K562 (cell line): ENCODE data around the gene PRODH. TPM values are rescaled to one million over a fixed set of nuclear protein-coding genes. Genes with fewer than 3 reads are reported as not detected.

ENCODE experiments used
- ATF2 ChIP-seq: sonication (generic); formaldehyde crosslinking; IDR thresholded peaks from 2 replicates; pipeline ENCODE4 v1.8.1; 2022; ENCODE audit warnings: missing genetic modification reagents
- CBX1 ChIP-seq: sonication (generic); IDR thresholded peaks from 2 replicates; pipeline ENCODE4 v1.6.1; 2016; ENCODE audit warnings: antibody characterized with exemption, low read depth, mild to moderate bottlenecking
- CEBPZ ChIP-seq: fragments of 150-350 bp; IDR thresholded peaks from 2 replicates; pipeline ENCODE4 v1.6.1; 2014; ENCODE audit warnings: low read depth, mild to moderate bottlenecking, low read length, borderline replicate concordance
- ESRRB ChIP-seq: fragments of 250-450 bp; sonication (Bioruptor Pico); IDR thresholded peaks from 2 replicates; pipeline ENCODE4 v1.5.0; 2020; ENCODE audit warnings: mild to moderate bottlenecking, moderate library complexity, borderline replicate concordance
- FOXK1 ChIP-seq: sonication (generic); formaldehyde crosslinking; IDR thresholded peaks from 2 replicates; pipeline ENCODE4 v1.8.0; 2022; ENCODE audit warnings: missing genetic modification reagents, mild to moderate bottlenecking, borderline replicate concordance
- FOXM1 ChIP-seq, 2 experiments: fragments of 450-650 bp in 1 of 2; sonication (generic) in 1 of 2; formaldehyde crosslinking in 1 of 2; IDR thresholded peaks; 2 replicates each; pipeline versions ENCODE4 v1.6.1 to v1.9.0; 2017 to 2022; ENCODE audit warnings: low read depth in 2 of 2, mild to moderate bottlenecking in 2 of 2, missing genetic modification reagents in 1 of 2, moderate library complexity in 1 of 2
- KDM2B ChIP-seq: fragments of 250-450 bp; sonication (Bioruptor Pico); IDR thresholded peaks from 2 replicates; pipeline ENCODE4 v1.8.0; 2021; ENCODE audit warnings: mild to moderate bottlenecking, moderate library complexity
- MAX ChIP-seq: sonication (generic); formaldehyde crosslinking; IDR thresholded peaks from 2 replicates; pipeline ENCODE4 v1.9.0; 2022; ENCODE audit warnings: mild to moderate bottlenecking, missing genetic modification reagents
- MYNN ChIP-seq, 2 experiments: sonication (generic); formaldehyde crosslinking in 1 of 2; IDR thresholded peaks; 2 replicates each; pipeline versions ENCODE4 v1.5.0 to v1.6.1; 2016 to 2020; ENCODE audit warnings: antibody characterized with exemption in 1 of 2, missing genetic modification reagents in 1 of 2
- NR2C2 ChIP-seq, 2 experiments: fragments of 200-800 bp in 1 of 2; sonication (Bioruptor generic) in 1 of 2; sonication (generic) in 1 of 2; formaldehyde crosslinking in 1 of 2; IDR thresholded peaks; 2 replicates each; pipeline versions ENCODE4 v1.6.1 to v1.8.0; 2016 to 2022; ENCODE audit warnings: mild to moderate bottlenecking in 1 of 2, missing compliant biosample characterization in 1 of 2, missing genetic modification characterization in 1 of 2, missing genetic modification reagents in 1 of 2
- PRPF4 ChIP-seq: fragments of 200-400 bp; formaldehyde crosslinking; IDR thresholded peaks from one replicate; pipeline ENCODE4 v1.6.1; 2017; ENCODE audit warnings: low read length, low read depth, mild to moderate bottlenecking; ENCODE audit not compliant: insufficient read depth, poor library complexity, severe bottlenecking
- RB1 ChIP-seq: fragments of 450-650 bp; IDR thresholded peaks from 2 replicates; pipeline ENCODE4 v1.6.1; 2017; ENCODE audit warnings: low read depth, mild to moderate bottlenecking
- SAFB2 ChIP-seq: fragments of 200-400 bp; formaldehyde crosslinking; IDR thresholded peaks from 2 replicates; pipeline ENCODE4 v1.6.1; 2018; ENCODE audit warnings: borderline replicate concordance, low read length, low read depth, moderate library complexity; ENCODE audit not compliant: severe bottlenecking
- SAP30 ChIP-seq: fragments of 200-600 bp; sonication (generic); IDR thresholded peaks from 2 replicates; pipeline ENCODE4 v1.6.1; 2012; ENCODE audit warnings: borderline replicate concordance, low read depth, mild to moderate bottlenecking, moderate library complexity, low read length, control low read depth, inconsistent platforms; ENCODE audit not compliant: insufficient read depth, poor library complexity, severe bottlenecking
- TAF15 ChIP-seq: fragments of 200-400 bp; formaldehyde crosslinking; IDR thresholded peaks from 2 replicates; pipeline ENCODE4 v1.6.1; 2017; ENCODE audit warnings: mild to moderate bottlenecking, low read depth, low read length, moderate library complexity
- TBP ChIP-seq: optimal IDR thresholded peaks from 2 replicates; pipeline ENCODE3; 2011; ENCODE audit warnings: low read depth, low read length, improper control_type of control experiment
- ZKSCAN8 ChIP-seq: fragments of 200-800 bp; sonication (Bioruptor generic); IDR thresholded peaks from 2 replicates; pipeline ENCODE4 v1.6.1; 2016; ENCODE audit warnings: missing genetic modification characterization, missing compliant biosample characterization
- ZNF174 ChIP-seq: fragments of 250-450 bp; sonication (Bioruptor Pico); IDR thresholded peaks from 2 replicates; pipeline ENCODE4 v1.4.0; 2020; ENCODE audit warnings: mild to moderate bottlenecking
- ZNF41 ChIP-seq: fragments of 250-450 bp; sonication (Bioruptor Pico); conservative IDR thresholded peaks from 2 replicates; pipeline ENCODE4 v1.4.0; 2020; ENCODE audit warnings: mild to moderate bottlenecking
- ZNF561 ChIP-seq: fragments of 450-650 bp; formaldehyde crosslinking; conservative IDR thresholded peaks from 2 replicates; pipeline ENCODE4 v1.4.0; 2020; ENCODE audit warnings: mild to moderate bottlenecking, moderate library complexity
- polyA plus RNA-seq, 8 experiments: library from polyadenylated mRNA; depleted of rRNA in 4 of 8; stranded (reverse) in 5 of 8; unstranded in 3 of 8; fragments of >200 nt; fragmentation: Nextera tagmentation in 2 of 8; fragmentation: Illumina TruSeq in 1 of 8; extraction: Ambion mirVana in 2 of 8; extraction: Trizol in 1 of 8; gene quantifications; 2 replicates each; pipeline versions ENCODE4 v1.2.1 to v1.2.3, GENCODE V29; 2011 to 2014; ENCODE audit warnings: inconsistent platforms in 1 of 8, missing spikeins in 1 of 8
- total RNA-seq, 7 experiments: library from RNA; depleted of rRNA in 6 of 7; stranded (reverse); fragments of >200 nt in 6 of 7; fragmentation: Illumina TruSeq in 2 of 7; extraction: Trizol in 2 of 7; gene quantifications; 2 replicates each; pipeline versions ENCODE4 v1.2.1 to v1.2.3, GENCODE V29; 2011 to 2021; ENCODE audit warnings: low replicate concordance in 1 of 7

PRODH gene
- total and polyA plus RNA-seq, 9 of the 15 experiments (the other 6 are each of a cell fraction or from before 2014, with no cell fraction given), result 0.07 to 0.11 TPM; not detected in 7

- TF ChIP-seq TBP (no peak), NR2C2 (CRISPR knock-in tag; IDR thresholded peaks at IDR 0.05) (peak; percentile 72; the same call in 1 of the 2 replicates), NR2C2 (tag; IDR thresholded peaks at IDR 0.05) (no peak), ZKSCAN8 (CRISPR knock-in tag) (no peak), PRPF4 (no peak), MAX (CRISPR knock-in tag) (peak; percentile 63; the same call in 1 of the 2 replicates), ZNF41 (CRISPR knock-in tag) (no peak), SAFB2 (no peak), TAF15 (0 out of 2 replicates have a peak, but pooled peaks have one; percentile 55), FOXK1 (CRISPR knock-in tag) (no peak), RB1 (no peak), ZNF174 (no peak), SAP30 (no peak), ATF2 (CRISPR knock-in tag) (peak; percentile 4; the same call in 1 of the 2 replicates), FOXM1 (IDR thresholded peaks at IDR 0.05; ENCODE audit: low read depth) (no peak), FOXM1 (CRISPR knock-in tag; IDR thresholded peaks at IDR 0.05; ENCODE audit: low read depth) (no peak), ZNF561 (CRISPR knock-in tag) (no peak), CBX1 (no peak), ESRRB (no peak), CEBPZ (no peak), MYNN (IDR thresholded peaks at IDR 0.05) (no peak), MYNN (CRISPR knock-in tag; IDR thresholded peaks at IDR 0.05) (no peak), KDM2B (CRISPR knock-in tag) (no peak)
- TF ChIP-seq, all 486 proteins: peak for 18
Observed at GRCh38 chr22:18971321-18971751, 35.2 kb upstream of the PRODH start (continued).
